Measurements from ENCODE around the gene ZNF317. TPM values are rescaled to one million over a fixed set of nuclear protein-coding genes. Genes with fewer than 3 reads are reported as not detected.

The ZNF317 gene
- total and polyA plus RNA-seq, 2 of the 13 experiments (the other 11 are each of a cell fraction or from before 2014, with no cell fraction given), result 14.0 to 27.9 TPM

GRCh38 chr19:9171393-9171991 is 31.3 kb downstream of the ZNF317 start (continued):
- no peak for TF ChIP-seq ARNT (IDR thresholded peaks at IDR 0.05)
- TF ChIP-seq ZBTB21 (CRISPR knock-in tag; IDR thresholded peaks at IDR 0.05), result no peak

GRCh38 chr19:9175326-9175725 is 35.1 kb downstream of the ZNF317 start:
- ChIA-PET POLR2A (no interaction called here), CTCF (ENCODE audit: low intra/inter-chr PET ratio, low total read pairs) (no interaction called here)
- intact Hi-C loops (cut with micrococcal nuclease; ENCODE audit: unreplicated experiment) (no loop called here), in situ Hi-C loops (cut with HindIII; ENCODE audit: extremely low pct_ligation_motif_present, low pct_unique_long_range_greater_than_20kb) (no loop called here)
- no peak overlapping the region for H2AFZ ChIP-seq (ENCODE audit: low read length)
- no peak overlapping the region for H3K4me3 ChIP-seq (replicated peaks in 1 of 3; ENCODE audit: insufficient read depth in 1 of 3, low read depth in 2 of 3, low read length in 3 of 3)
- H3K27ac ChIP-seq (ENCODE audit: extremely low read length, insufficient read depth, low read length), result no peak overlapping the region
- TF ChIP-seq ZXDC (CRISPR knock-in tag; IDR thresholded peaks at IDR 0.05) (no peak), AFF4 (CRISPR knock-in tag; IDR thresholded peaks at IDR 0.05) (no peak)
- WGBS (ENCODE audit: low lambda C conversion rate), result 39% methylated on average over 5 of the region's 5 CpGs
- H3K4me1 ChIP-seq (ENCODE audit: insufficient read depth, low read length), result no peaks in the 10 kb centered on the region
- H4K20me1 ChIP-seq (ENCODE audit: insufficient read depth, low read length), result no peaks in the 10 kb centered on the region
- no peak overlapping the region for H3K4me2 ChIP-seq (ENCODE audit: low read depth, low read length)
- H3K27me3 ChIP-seq (ENCODE audit: control insufficient read depth in 1 of 2, insufficient read depth in 2 of 2, low read length in 2 of 2), result no peaks in the 10 kb centered on the region
- no peaks in the 10 kb centered on the region for H3K36me3 ChIP-seq (replicated peaks in 1 of 2; ENCODE audit: control insufficient read depth in 1 of 2, insufficient read depth in 2 of 2, low read length in 2 of 2)
- H3K9ac ChIP-seq (ENCODE audit: insufficient read depth, low read depth, low read length), result no peak overlapping the region
- H3K9me3 ChIP-seq (ENCODE audit: low read length), result no peaks in the 10 kb centered on the region
- BruUV-seq (replicated peaks), result no TSS peak
- no peaks in the 10 kb centered on the region for H3K79me2 ChIP-seq (ENCODE audit: insufficient read depth, low read length)
- ATAC-seq (no peak), DNase-seq (ENCODE audit: low spot score) (no peak), FAIRE-seq (no peak)

All from HepG2 (cell line).